Measurements from ENCODE around the gene CLDN2.
"Not testable (repeated sequence)": the region's sequence is repeated elsewhere in the genome, so short reads cannot be mapped to it uniquely, and the experiment has no call there.

Gene CLDN2, protein sequence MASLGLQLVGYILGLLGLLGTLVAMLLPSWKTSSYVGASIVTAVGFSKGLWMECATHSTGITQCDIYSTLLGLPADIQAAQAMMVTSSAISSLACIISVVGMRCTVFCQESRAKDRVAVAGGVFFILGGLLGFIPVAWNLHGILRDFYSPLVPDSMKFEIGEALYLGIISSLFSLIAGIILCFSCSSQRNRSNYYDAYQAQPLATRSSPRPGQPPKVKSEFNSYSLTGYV

DNA sequence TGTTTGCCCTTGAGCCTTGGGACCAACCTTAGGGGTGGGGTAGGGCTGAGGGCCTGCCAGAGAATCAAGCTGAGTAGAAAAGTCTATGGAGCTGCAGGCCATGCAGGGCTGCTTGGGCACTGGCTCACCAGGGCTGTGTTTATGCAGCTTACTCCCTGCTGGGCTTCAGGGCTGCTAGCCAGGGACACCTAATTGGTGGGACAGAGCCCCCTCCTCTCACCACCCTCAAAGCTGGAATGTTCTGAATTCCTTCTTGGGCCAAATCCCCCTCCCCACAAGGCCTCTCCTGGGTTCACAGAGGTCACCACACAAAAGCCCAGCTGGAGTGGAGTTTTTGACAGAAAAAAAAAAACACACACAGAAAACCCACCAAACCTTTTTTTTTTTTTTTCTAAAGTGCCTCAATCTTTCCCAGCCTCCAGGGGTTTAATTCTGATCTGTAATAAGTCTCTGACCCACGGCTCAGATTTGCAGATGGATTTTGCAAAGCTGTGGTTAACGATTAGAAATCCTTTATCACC lies at the start of gene CLDN2:
TSS of gene CLDN2 (plus strand) at position 471 of the 521 bp plus-strand sequence. CDS start 7,827 bp downstream, outside the sequence.
- Mint-ChIP-seq H3K9me3 (no peaks in the 10 kb centered on the region), H3K27me3 (peaks cover 8% of the 10 kb centered on the region), H3K27ac (no peak within 1 kb of the TSS), H3K4me1 (peaks cover 14% of the 10 kb centered on the region), H3K4me3 (no peak within 1 kb of the TSS)
- DNase-seq, result no peak
- no peak for ATAC-seq

DNA sequence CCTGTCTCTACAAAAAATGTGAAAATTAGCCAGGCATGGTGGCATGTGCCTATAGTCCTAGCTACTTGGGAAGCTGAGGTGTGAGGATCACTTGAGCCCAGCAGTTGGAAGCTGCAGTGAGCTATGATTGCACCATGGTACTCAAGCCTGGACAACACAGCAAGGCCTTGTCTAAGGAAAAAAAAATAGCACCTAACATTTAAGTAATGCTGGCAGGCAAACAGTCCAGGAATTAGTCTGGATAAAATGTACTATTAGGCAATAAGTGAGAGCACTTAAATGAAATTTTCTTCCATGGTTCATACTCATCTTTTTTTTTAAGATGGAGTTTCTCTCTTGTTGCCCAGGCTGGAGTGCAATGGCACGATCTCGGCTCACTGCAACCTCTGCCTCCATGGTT lies 47.4 kb upstream of the CLDN2 start:
- not testable (repeated sequence) for ATAC-seq, H3K27ac Mint-ChIP-seq, H3K9me3 Mint-ChIP-seq, H3K4me1 Mint-ChIP-seq, H3K4me3 Mint-ChIP-seq, DNase-seq, H3K27me3 Mint-ChIP-seq

DNA sequence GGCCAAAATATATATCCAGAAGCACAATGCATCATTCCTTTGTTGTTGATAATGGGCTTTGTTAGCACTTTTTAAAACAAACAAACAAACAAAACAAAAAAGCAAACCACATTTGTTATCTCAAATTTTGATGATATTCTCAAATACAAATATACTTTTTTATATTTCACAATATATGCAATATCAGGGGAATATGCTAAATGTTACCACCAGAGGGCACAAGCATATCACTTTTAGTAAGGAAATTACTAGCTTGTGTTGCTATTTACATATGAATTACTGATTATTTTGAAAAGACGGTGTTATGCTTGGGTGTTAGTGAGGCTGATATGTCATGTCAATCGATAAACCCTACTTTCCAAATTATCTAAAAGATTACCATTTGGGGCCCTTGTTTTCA lies 46.1 kb upstream of the CLDN2 start:
- no peak for DNase-seq
- ATAC-seq, result no peak
- H3K4me1 Mint-ChIP-seq, result no peaks in the 10 kb centered on the region
- H3K4me3 Mint-ChIP-seq, result no peak overlapping the region
- peaks cover 6% of the 10 kb centered on the region for H3K27me3 Mint-ChIP-seq
- H3K27ac Mint-ChIP-seq, result no peak overlapping the region
- H3K9me3 Mint-ChIP-seq, result no peaks in the 10 kb centered on the region

DNA sequence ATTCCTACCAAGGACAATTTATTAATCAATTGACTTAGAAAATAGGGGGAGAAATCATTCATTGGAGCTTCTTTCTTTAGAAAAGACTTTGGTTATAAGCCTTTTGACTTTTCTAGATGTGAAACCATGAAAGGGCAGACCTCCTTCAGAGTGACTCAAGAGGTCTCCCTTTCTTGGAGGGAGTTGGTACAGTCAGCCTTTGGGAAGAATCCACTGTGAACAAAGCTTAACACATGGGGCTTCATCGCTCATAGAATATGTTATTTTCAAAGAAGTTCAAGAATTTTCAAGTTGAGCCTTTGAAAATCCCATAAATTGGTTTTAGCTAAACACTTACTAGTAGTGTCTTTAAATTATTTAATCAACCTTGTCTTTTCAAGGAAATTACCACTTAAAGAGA lies 45.1 kb upstream of the CLDN2 start:
- Mint-ChIP-seq H3K9me3 (no peaks in the 10 kb centered on the region), H3K27me3 (peaks cover 6% of the 10 kb centered on the region), H3K4me1 (no peaks in the 10 kb centered on the region), H3K27ac (no peak overlapping the region), H3K4me3 (no peak overlapping the region)
- ATAC-seq (no peak), DNase-seq (no peak)

DNA sequence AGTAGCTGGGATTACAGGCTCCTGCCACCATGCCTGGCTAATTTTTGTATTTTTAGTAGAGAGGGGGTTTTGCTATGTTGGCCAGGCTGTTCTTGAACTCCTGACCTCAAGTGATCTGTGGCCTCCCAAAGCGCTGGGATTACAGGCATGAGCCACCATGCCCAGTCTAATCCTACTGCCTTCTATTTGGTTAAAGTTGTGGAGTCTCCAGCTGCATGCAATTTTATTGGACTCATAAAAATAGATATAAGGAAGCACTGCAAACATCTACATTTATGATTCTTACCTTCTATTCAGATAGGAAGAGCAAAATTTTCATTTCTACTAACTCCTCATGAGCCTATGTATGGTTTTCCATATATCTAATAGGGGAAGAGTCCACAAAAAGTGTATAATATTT lies 30.7 kb upstream of the CLDN2 start:
- H3K27me3 Mint-ChIP-seq, result no peaks in the 10 kb centered on the region
- ATAC-seq (no peak), DNase-seq (no peak)
- H3K4me3 Mint-ChIP-seq, result no peak overlapping the region
- H3K9me3 Mint-ChIP-seq, result no peaks in the 10 kb centered on the region
- no peaks in the 10 kb centered on the region for H3K4me1 Mint-ChIP-seq
- no peak overlapping the region for H3K27ac Mint-ChIP-seq

DNA sequence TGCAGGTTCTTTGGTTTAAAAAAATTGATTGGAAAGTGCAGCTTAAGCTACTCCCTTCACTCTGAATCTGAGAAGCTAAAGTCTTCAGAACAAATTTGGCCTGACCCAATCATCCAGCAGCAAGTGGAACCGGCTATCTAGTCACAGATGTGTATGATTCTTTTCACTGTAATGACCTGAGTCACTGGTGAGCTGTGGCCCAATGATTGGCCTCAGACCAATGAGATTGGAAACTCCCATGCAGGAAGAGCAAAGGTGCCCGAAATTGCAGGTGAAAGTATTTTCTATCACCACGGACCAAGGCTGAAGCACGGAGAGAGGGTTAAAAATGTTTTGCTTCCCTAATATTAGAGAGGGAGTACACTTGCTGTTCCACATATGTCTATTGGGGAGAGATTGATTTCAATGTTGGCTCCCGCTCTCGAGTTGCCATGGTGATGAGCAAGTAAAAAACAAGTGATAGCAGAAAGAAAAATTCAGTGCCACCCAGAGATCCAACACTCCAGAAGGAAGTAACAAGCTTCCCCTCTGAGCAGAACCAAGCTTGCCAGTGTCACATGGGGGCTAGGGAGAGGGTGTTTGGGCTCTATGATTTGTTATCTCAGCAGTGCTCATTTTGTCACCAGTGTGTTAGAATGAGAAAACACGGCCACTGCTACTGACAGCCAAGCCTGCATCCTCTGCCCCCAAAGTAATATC lies 28.3 kb upstream of the CLDN2 start:
- H3K27ac Mint-ChIP-seq, result no peak overlapping the region
- no peaks in the 10 kb centered on the region for H3K27me3 Mint-ChIP-seq
- no peaks in the 10 kb centered on the region for H3K4me1 Mint-ChIP-seq
- DNase-seq (no peak), ATAC-seq (no peak)
- H3K4me3 Mint-ChIP-seq, result no peak overlapping the region
- no peaks in the 10 kb centered on the region for H3K9me3 Mint-ChIP-seq

DNA sequence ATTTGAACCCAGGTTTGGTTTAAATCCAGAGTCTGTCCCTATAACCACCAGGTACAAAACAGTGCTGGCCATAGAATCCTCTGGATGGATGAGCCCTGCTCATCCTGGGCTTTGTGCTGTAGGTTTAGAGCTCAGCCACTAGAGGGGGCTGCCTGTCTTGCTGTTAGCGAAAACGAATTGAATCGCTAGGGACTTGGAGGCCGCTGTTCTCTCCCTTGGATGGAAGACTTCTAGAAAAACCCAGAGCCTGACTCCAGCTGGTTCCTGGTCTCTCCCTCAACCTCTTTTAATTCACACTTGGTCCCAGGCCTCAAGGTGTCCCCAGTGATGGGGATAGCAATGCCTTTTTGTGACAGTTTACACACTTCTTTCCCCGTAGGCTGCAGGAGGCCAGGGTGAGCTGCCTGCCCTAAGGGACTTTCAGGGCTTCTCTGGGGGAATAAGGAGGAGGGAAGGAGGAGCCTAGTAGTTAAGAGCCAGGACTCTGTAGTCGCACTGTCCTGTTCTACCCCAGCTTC lies 25.8 kb upstream of the CLDN2 start:
- DNase-seq (peak; percentile 26 to 34), ATAC-seq (peak; percentile 67)
- H3K9me3 Mint-ChIP-seq, result no peaks in the 10 kb centered on the region

DNA sequence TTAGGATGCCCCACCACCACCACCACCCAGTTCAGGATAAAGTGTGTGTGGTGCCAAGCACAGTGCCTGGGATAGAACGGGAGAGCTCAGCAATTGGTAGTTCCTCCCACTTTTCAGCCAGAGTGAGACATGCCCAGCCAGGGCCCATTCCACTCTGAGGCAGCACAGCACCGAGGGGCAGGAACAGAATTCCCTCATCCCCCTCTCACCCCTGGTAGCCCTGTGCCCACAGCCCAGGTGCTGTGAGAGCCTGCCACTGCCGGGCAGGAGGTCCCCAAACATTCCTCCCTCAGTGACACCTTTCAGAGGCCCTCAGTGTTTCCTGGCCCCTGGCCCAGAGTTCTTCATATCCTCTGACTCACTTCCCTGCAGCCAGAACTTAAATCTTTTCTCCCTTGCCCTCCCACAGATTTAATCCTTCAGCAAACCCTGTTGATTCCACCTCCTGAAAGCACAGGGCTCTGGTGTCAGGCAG lies 25.2 kb upstream of the CLDN2 start:
- no peaks in the 10 kb centered on the region for H3K27me3 Mint-ChIP-seq
- no peak overlapping the region for H3K4me3 Mint-ChIP-seq
- peak; percentile 38 for ATAC-seq
- H3K27ac Mint-ChIP-seq, result no peak overlapping the region
- no peaks in the 10 kb centered on the region for H3K4me1 Mint-ChIP-seq
- no peak for DNase-seq
- no peaks in the 10 kb centered on the region for H3K9me3 Mint-ChIP-seq

More for the DNA sequence above, 25.8 kb upstream of the CLDN2 start:
- Mint-ChIP-seq H3K27me3 (no peaks in the 10 kb centered on the region), H3K4me3 (no peak overlapping the region), H3K27ac (no peak overlapping the region), H3K4me1 (no peaks in the 10 kb centered on the region)

DNA sequence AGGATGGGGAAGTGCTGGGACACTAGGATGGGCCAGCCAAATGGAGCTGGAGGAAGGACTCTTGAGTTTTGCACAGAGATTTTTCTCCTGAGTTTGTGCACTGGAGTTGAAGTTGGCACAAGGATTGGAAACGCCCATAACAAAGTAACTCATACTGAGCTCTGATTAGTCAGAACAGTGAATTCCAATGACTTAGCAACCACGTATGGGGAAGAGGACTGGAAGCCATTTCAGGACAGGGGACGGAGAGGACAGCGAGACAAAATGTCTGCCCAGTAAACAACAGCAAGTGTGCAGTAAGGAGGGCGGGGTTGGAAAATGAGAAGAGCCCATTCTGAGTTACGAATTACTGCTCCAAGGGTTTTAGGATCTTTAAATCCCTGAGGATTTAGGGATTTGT lies 22.9 kb upstream of the CLDN2 start:
- Mint-ChIP-seq H3K9me3 (no peaks in the 10 kb centered on the region), H3K4me3 (no peak overlapping the region)

DNA sequence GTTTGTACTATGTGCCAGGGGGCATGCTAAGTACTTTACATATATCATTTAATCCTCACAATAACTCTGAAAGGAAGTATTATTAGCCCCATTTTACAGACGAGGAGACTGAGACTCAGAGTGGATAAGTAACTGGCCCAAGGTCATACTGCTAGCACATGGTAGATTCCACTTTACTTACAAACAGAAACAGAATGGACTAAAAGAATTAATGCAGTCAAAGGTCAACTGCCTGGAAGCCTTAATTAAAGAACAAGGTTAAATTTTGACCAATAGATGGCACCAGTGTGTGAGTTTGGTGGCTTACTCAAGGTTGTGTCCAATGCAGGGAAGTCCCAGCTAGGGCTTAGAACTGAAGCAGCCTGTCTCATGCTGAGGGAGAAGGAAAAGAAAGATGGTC lies 21.7 kb upstream of the CLDN2 start:
- peak; percentile 72 for ATAC-seq

More for the DNA sequence above, 22.9 kb upstream of the CLDN2 start:
- no peaks in the 10 kb centered on the region for H3K4me1 Mint-ChIP-seq
- H3K27ac Mint-ChIP-seq, result peak overlapping the region in 1 of 2 donors; percentile 65
- no peak for DNase-seq
- ATAC-seq, result no peak
- no peaks in the 10 kb centered on the region for H3K27me3 Mint-ChIP-seq

DNA sequence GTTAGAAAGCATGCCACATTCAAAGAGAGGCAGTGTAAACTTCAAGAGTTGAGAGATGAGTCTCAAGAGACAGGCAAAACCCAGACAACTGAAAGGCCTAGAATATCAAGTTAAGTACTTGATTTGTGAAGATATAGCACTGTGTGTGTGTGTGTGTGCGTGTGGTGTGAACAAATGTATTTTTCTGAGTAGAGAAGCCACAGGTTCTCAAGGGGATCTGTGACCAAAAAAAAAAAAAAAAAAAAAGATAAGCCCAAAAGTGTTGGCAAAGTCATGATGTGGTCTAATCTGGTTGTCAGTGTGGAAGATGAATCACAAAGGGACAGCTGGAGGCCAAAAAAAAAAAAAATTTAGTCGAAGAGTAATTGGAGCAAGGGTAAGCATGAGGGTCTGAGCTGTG lies 20.9 kb upstream of the CLDN2 start:
- Mint-ChIP-seq H3K9me3 (no peaks in the 10 kb centered on the region), H3K27ac (no peak overlapping the region), H3K4me3 (no peak overlapping the region), H3K27me3 (no peaks in the 10 kb centered on the region), H3K4me1 (no peaks in the 10 kb centered on the region)
- ATAC-seq, result no peak
- no peak for DNase-seq

More for the DNA sequence above, 21.7 kb upstream of the CLDN2 start:
- peak in 1 of 2 donors; percentile 7 for DNase-seq
- Mint-ChIP-seq H3K27me3 (no peaks in the 10 kb centered on the region), H3K4me3 (no peak overlapping the region), H3K4me1 (no peaks in the 10 kb centered on the region), H3K27ac (no peak overlapping the region), H3K9me3 (no peaks in the 10 kb centered on the region)

DNA sequence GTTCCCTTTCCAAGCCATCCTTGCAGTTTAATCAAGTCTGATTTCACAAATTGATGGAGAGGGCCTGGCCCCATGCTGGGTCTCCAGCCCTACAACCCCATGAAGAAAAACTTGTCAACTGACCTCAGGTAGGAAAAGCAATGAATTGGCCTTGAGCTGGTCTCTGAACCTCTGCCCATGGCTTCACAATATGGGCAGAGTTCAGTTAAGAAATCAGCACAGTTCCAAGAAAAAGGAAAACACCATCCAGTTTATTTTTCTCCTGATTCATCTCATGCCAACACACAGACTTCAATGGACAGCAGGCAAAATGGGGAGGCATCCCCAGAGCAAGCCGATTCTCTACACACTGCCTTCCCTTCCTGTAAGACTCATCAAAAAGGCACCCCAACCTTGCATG lies 20.4 kb upstream of the CLDN2 start:
- ATAC-seq (no peak), DNase-seq (no peak)
- Mint-ChIP-seq H3K4me3 (no peak overlapping the region), H3K4me1 (no peaks in the 10 kb centered on the region), H3K9me3 (no peaks in the 10 kb centered on the region), H3K27ac (no peak overlapping the region), H3K27me3 (no peaks in the 10 kb centered on the region)

DNA sequence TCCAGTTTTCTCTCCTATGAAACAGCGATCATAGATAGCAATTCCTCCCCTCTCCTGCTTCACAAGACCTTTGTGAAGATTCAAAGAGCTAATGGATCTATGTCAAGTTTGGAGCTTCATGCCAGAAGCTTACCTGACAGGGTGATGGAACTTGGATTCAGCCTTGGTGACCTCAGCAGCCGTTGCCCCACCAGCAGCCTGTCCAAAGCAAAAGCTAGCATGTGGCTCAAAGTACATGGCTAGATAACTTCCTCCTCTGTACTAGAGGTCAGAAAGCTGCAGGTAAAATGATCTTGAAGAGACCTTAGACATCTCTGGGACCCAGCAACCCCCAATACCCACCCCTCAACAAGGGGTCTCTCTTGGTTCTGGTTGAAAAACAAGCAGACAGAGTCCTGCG lies 18.9 kb upstream of the CLDN2 start:
- no peak for DNase-seq
- ATAC-seq, result no peak
- no peaks in the 10 kb centered on the region for H3K9me3 Mint-ChIP-seq
- no peaks in the 10 kb centered on the region for H3K27me3 Mint-ChIP-seq
- no peaks in the 10 kb centered on the region for H3K4me1 Mint-ChIP-seq
- no peak overlapping the region for H3K27ac Mint-ChIP-seq
- H3K4me3 Mint-ChIP-seq, result no peak overlapping the region

DNA sequence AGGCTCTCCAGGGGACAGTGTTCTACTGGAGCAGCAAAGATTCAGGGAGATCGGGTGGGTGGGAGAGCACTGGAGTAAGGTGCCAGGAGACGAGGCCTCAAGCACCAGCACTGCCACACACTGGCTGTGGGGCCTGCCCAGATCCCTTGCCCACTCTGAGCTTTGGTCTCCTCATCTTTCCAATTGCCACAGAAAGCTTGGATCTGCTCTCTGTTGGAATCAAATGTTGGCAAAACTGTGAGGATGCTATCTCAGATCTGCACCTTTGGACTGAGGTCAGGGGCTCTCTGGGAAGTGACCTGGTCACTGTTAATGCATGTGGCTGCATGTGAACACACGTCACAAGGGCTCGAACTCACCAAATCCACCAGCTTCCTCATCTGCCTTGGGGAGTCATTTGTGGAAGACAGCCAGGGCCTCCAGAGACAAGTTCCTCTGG lies 18.4 kb upstream of the CLDN2 start:
- Mint-ChIP-seq H3K27ac (no peak overlapping the region), H3K9me3 (no peaks in the 10 kb centered on the region), H3K4me3 (no peak overlapping the region), H3K4me1 (no peaks in the 10 kb centered on the region), H3K27me3 (no peaks in the 10 kb centered on the region)
- ATAC-seq, result no peak
- DNase-seq, result no peak

DNA sequence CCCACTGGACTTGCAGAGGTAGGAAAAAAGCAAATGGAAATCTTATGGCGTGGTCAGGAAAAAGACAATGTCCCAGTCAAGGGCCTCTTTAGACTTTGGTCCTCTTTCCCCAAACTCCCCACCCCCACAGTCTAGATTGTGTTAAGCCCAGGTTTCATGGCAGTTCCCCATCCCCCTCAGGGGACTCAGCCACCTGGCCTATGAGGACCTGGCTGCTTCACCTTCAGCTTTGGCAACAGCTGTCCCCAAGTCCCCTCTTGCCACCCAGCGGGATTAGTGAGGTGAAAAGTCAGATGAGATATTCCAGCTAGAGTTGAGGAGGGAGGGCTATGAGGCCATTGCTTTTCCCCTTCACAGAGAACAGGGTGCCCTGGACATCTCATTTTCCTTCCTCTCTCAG lies 17.5 kb upstream of the CLDN2 start:
- Mint-ChIP-seq H3K4me1 (no peaks in the 10 kb centered on the region), H3K4me3 (no peak overlapping the region)

DNA sequence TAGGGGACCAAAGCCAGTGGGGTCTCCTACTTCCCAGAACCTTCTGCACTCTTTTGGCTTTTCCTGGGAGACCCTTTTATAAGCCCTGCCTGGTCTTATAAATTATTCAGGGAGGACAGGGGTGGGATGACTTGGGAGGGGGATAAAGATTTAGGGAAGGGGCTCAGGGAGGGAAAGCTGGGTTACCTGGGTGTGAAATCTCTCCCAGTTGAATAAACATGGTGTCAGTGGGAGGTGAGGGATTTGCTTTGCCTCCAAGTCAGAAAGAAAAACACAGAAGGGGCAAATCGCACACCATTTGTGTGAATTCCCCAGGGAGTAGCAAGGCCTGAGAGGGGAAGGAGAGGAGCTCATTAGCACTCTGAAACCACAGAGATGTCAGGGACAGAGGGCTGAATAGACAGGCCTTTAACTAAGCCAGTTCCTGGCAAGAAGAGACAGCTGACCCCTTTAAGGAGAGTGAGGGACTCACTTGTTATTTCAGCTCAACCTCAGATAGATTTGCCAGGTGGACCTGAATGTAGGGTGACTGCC lies 16.8 kb upstream of the CLDN2 start, which contains the start of gene RIPPLY1:
TSS of gene RIPPLY1 (minus strand) at position 51 of the 534 bp plus-strand sequence. CDS start 54 bp downstream, outside the sequence.
- Mint-ChIP-seq H3K9me3 (no peaks in the 10 kb centered on the region), H3K4me1 (no peaks in the 10 kb centered on the region), H3K27ac (peak within 1 kb of the TSS in 1 of 2 donors; percentile 42), H3K27me3 (no peaks in the 10 kb centered on the region), H3K4me3 (no peak within 1 kb of the TSS)
- ATAC-seq (no peak), DNase-seq (no peak)

More for the DNA sequence above, 17.5 kb upstream of the CLDN2 start:
- Mint-ChIP-seq H3K27me3 (no peaks in the 10 kb centered on the region), H3K9me3 (no peaks in the 10 kb centered on the region), H3K27ac (peak overlapping the region in 1 of 2 donors; percentile 42)
- ATAC-seq, result no peak
- DNase-seq, result no peak

Data from stimulated activated naive CD8-positive, alpha-beta T cell treated with anti-CD3 and anti-CD28 coated beads, Interleukin-15, amount 100 ng/mL, for 72 hours (primary cell).